ENCODE measurements around the gene CHFR.
A peak's percentile ranks its signal among the peaks of the same experiment; 100 is the strongest.

Gene CHFR

GRCh38 chr12:132834181-132834711 is 53.2 kb downstream of the CHFR start:
- DNase-seq (ENCODE audit: low read depth) = no peak
- H3K4me3 ChIP-seq (replicated peaks; ENCODE audit: low read depth, low read length) = no peak overlapping the region
- TF ChIP-seq CTCF (IDR thresholded peaks at IDR 0.05; ENCODE audit: low read length, missing control alignments) = no peak

GRCh38 chr12:132833341-132833740 is 54.1 kb downstream of the CHFR start:
- TF ChIP-seq CTCF (IDR thresholded peaks at IDR 0.05; ENCODE audit: low read length, missing control alignments) = no peak
- no peak overlapping the region for H3K4me3 ChIP-seq (replicated peaks; ENCODE audit: low read depth, low read length)
- no peak for DNase-seq (ENCODE audit: low read depth)

- no peak for TF ChIP-seq CTCF (IDR thresholded peaks at IDR 0.05; ENCODE audit: low read length, missing control alignments)
- no peak for DNase-seq (ENCODE audit: low read depth)
- no peak overlapping the region for H3K4me3 ChIP-seq (replicated peaks; ENCODE audit: low read depth, low read length)
Observed at GRCh38 chr12:132831771-132832170, 55.6 kb downstream of the CHFR start.

- TF ChIP-seq CTCF (IDR thresholded peaks at IDR 0.05; ENCODE audit: low read length, missing control alignments) = no peak
- peak within 1 kb of the TSS; percentile 94 for H3K4me3 ChIP-seq (replicated peaks; ENCODE audit: low read depth, low read length)
- DNase-seq (ENCODE audit: low read depth) = peak; percentile 96
Observed at GRCh38 chr12:132828706-132829534, 58.5 kb downstream of the CHFR start, which contains the start of gene GOLGA3. GOLGA3 (minus strand) TSS chr12:132828869; CDS start chr12:132822128, 6,741 bp downstream.

- peak overlapping the region; percentile 94 for H3K4me3 ChIP-seq (replicated peaks; ENCODE audit: low read depth, low read length)
- peak; percentile 71 for DNase-seq (ENCODE audit: low read depth)
- no peak for TF ChIP-seq CTCF (IDR thresholded peaks at IDR 0.05; ENCODE audit: low read length, missing control alignments)
Observed at GRCh38 chr12:132827763-132828703, 59.4 kb downstream of the CHFR start.

GRCh38 chr12:132825861-132826260 is 61.5 kb downstream of the CHFR start:
- no peak for TF ChIP-seq CTCF (IDR thresholded peaks at IDR 0.05; ENCODE audit: low read length, missing control alignments)
- no peak for DNase-seq (ENCODE audit: low read depth)

More at GRCh38 chr12:132825861-132826260, 61.5 kb downstream of the CHFR start:
- H3K4me3 ChIP-seq (replicated peaks; ENCODE audit: low read depth, low read length) = no peak overlapping the region
